SJSA1 (cell line): ENCODE measurements around the gene SH3BP5. TPM values are rescaled to one million over a fixed set of nuclear protein-coding genes. Genes with fewer than 3 reads are reported as not detected.

Source experiments
- DNase-seq, 2 experiments: peaks; one replicate each; pipeline ENCODE4 v3.0.0-alpha.2; 2015 to 2020; ENCODE audit warnings: low spot score in 2 of 2, low read depth in 1 of 2
- H3K27ac ChIP-seq: fragments of 250-450 bp; sonication (Bioruptor Pico); 2 replicates; pipeline ENCODE4 v1.5.1; 2020; ENCODE audit warnings: mild to moderate bottlenecking, moderate library complexity
- H3K27me3 ChIP-seq: fragments of 250-450 bp; sonication (Bioruptor Pico); replicated peaks from 2 replicates; pipeline ENCODE4 v1.5.1; 2020; ENCODE audit warnings: mild to moderate bottlenecking, moderate library complexity
- H3K36me3 ChIP-seq: fragments of 250-450 bp; sonication (Bioruptor Pico); 2 replicates; pipeline ENCODE4 v1.5.1; 2020; ENCODE audit warnings: mild to moderate bottlenecking
- H3K4me1 ChIP-seq: fragments of 250-450 bp; sonication (Bioruptor Pico); replicated peaks from 2 replicates; pipeline ENCODE4 v1.6.1; 2021; ENCODE audit warnings: mild to moderate bottlenecking
- H3K4me3 ChIP-seq: fragments of 250-450 bp; sonication (Bioruptor Pico); 2 replicates; pipeline ENCODE4 v1.5.1; 2020; ENCODE audit warnings: mild to moderate bottlenecking
- H3K9me3 ChIP-seq: fragments of 250-450 bp; sonication (Bioruptor Pico); replicated peaks from 2 replicates; pipeline ENCODE4 v1.5.1; 2020; ENCODE audit warnings: mild to moderate bottlenecking
- total RNA-seq: library from RNA; depleted of rRNA; stranded (reverse); fragments of >200 nt; shearing (Covaris generic); gene quantifications from 2 replicates; pipeline ENCODE4 v1.2.3, GENCODE V29; 2014

The SH3BP5 gene
- total RNA-seq, 1 experiment from 2014 or later = 7.6 TPM

DNA sequence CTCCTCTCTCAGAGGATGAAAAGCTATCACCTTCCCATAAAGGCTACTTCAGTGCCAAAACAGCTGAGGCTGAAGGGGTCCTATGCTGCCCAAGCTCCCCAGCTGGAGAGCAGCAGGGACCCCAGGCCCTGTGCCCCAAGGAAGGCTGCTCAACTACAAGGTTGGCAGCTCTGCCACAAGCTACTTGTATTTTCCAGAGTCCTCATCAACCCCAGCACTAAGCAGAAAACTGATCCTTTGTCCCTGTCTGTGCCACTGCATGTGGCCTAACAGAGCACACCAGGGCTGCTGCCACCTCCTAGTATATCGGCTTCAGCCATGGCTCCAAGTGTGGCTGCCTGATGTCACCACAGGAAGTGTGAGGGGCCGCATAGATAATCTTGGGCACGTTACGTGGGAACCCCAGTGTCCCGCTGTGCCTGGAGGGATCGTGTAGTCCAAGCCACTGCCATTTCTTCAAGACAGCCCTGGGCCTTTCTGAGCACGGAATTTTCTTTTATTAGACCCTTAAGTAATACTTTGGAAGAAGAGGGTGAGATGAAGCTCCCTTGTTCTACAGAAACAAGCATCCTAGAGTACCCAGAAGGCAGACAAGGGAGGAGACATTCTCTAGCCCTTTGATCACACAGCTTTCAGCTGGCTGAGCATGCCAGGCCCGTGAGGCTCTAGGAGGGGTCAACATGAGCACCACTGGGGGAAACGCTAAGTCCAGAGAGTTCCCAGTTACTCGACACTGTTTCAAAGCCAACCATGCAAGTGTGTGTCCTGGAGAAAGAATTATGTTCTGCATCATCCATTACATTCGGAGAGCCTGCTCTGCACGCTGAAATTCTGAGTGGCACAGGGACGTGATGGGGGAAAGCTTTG is 65.6 kb downstream of the SH3BP5 start:
- Histone ChIP-seq H3K4me1 (peaks cover 31% of the 10 kb centered on the region), H3K36me3 (peaks cover 4% of the 10 kb centered on the region; the same call in 1 of the 2 replicates), H3K9me3 (no peaks in the 10 kb centered on the region), H3K4me3 (no peak overlapping the region), H3K27ac (no peak overlapping the region), H3K27me3 (no peaks in the 10 kb centered on the region)
- no peak for DNase-seq

DNA sequence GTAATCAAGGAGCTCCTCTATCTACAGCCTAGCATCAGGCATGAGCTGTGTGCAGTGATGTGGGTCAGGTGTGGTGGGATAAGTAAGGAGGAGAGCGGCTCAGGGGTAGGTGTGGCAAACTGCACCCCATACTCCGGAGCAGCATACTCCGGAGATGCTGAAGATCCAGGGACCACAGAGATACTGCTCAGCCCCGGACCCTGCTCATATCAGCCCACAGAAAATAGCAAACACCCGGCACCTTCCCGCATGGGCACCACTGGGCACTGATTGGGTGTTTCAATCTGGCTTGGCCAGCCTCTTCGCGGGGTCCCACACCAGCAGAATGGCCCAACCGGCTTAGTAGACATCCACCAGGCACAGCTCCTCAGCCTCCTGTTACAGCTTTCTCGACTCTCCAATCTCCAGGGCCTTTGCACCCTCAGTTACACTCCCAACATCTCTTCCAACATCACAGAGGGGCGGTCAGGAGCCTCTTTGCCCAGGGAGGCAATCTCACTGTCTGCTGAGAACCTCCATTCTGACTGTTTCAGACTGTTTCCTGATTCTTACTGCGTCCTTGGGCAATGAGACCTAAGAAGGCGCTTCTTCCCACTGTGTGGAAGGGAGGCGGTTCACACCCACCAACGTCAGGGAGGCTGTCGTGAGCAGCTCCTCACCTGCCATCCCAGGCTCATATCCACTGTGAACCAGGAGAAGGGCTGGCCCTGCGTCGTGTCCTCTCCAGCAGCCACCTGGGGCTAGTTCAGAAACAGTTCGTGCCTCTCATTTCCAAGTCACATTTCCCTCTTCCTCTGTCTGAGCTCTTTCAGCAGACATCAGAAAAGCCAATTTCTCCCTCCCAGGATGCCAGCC is 66.5 kb downstream of the SH3BP5 start:
- no peaks in the 10 kb centered on the region for H3K9me3 ChIP-seq
- no peak overlapping the region for H3K4me3 ChIP-seq
- peaks cover 31% of the 10 kb centered on the region for H3K4me1 ChIP-seq
- peaks cover 6% of the 10 kb centered on the region for H3K36me3 ChIP-seq
- no peaks in the 10 kb centered on the region for H3K27me3 ChIP-seq
- H3K27ac ChIP-seq = no peak overlapping the region
- no peak for DNase-seq

DNA sequence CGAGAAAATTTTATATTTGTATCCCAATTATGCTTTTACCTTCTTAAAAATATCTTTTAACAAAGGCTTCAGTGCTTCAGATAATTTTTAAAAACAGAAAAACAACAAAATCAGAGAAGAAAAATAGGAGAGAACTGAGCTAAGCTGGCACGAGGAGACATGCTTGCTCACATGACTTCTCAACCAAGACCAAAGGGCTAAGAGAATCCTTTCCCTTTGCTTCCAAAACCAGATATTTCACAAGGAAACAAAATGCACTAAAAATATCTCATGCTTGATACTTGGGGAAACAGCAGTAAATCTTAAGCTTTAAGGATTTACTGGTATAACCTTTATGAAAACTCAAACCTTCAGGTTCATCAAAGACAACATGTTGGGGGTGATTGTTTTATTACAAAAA is 67.9 kb downstream of the SH3BP5 start:
- H3K27ac ChIP-seq = no peak overlapping the region
- H3K4me1 ChIP-seq = peaks cover 20% of the 10 kb centered on the region
- no peak for DNase-seq
- H3K4me3 ChIP-seq = no peak overlapping the region
- peaks cover 6% of the 10 kb centered on the region for H3K36me3 ChIP-seq
- no peaks in the 10 kb centered on the region for H3K27me3 ChIP-seq
- no peaks in the 10 kb centered on the region for H3K9me3 ChIP-seq

DNA sequence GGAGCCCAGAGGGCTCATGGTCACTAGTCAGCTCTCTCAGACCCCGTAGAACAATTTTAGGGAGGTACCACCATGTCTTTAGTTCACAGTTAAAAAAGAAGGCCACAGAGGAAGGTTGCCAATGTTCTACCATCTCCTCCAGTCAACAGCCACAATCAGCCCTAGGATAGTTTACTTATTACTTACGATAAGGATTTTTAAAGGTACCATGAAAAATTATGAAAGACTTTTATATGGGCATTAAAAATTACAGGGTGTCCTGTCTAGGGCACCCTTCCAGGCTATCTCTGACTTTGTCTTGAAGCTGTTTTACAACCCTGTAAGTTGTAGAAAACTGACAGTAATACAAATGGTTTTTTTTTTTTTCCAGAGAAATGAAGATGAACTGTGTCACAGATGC is 68.5 kb downstream of the SH3BP5 start:
- no peak for DNase-seq
- Histone ChIP-seq H3K27ac (no peak overlapping the region), H3K36me3 (peaks cover 7% of the 10 kb centered on the region), H3K4me3 (no peak overlapping the region), H3K4me1 (peaks cover 14% of the 10 kb centered on the region), H3K27me3 (no peaks in the 10 kb centered on the region), H3K9me3 (no peaks in the 10 kb centered on the region)

DNA sequence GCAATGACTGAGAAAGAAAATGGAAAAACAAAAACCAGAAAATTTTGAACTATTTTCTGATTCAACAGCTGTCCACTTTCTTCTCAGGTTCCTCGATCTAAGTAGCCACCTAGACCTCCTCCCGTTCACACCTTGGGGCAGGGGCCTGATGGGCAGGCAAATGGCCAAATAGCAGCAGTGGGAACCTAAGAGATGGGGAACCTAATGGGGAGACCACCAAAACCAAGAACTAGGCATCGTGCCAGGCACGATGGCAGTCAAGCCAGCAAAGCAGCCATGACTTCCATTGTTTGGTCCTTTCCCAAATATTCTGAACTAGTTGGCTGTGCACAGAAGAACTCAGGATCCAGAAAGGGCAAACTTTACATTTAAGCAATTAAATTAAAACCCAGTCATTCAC is 69.3 kb downstream of the SH3BP5 start:
- H3K36me3 ChIP-seq = peaks cover 15% of the 10 kb centered on the region; the same call in 1 of the 2 replicates
- DNase-seq = no peak
- peaks cover 8% of the 10 kb centered on the region for H3K4me1 ChIP-seq
- H3K27ac ChIP-seq = no peak overlapping the region
- no peaks in the 10 kb centered on the region for H3K9me3 ChIP-seq
- H3K27me3 ChIP-seq = no peaks in the 10 kb centered on the region
- H3K4me3 ChIP-seq = no peak overlapping the region

DNA sequence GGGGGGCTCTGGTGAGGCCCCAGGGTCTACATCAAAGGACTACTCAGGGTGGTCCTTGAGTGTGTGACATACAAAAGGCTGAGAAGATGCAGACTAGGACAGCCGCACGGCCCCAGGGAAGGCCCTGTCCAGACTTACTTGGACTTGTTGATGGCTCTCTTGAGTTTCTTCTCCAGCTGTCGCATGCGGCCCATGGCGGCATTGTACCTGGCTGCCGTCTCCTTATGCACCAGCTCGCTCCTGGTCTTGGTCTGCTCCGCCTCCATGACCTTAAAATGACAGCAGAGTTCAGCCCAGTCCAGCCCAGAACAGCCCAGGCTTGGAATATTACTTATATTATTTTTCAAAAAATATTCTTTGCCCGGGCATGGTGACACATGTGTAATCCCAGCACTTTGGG is 70.4 kb downstream of the SH3BP5 start:
- Histone ChIP-seq H3K9me3 (no peaks in the 10 kb centered on the region), H3K4me1 (no peaks in the 10 kb centered on the region), H3K27me3 (no peaks in the 10 kb centered on the region), H3K4me3 (no peak overlapping the region), H3K27ac (no peak overlapping the region), H3K36me3 (peaks cover 19% of the 10 kb centered on the region; the same call in 1 of the 2 replicates)
- DNase-seq = no peak

DNA sequence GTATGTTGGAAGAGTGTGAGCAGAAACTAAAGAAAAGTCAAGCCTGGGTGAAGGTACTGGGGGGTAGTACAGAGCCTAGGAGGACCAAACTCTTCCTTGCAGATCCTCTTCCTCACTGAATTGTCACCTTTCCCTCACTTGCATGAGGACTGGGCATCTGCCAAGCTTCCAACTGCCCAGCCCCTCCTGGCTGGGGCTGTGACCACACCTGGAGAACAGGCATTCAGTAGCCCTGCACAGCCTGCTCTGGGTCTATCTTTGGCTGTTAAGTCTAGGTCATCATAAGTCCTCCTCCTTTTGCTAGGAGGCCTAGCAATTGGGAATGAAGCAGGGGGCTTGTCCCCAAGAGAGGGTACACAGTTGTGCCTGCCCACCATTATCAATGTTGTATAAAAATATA is 71.1 kb downstream of the SH3BP5 start:
- no peak for DNase-seq
- H3K27me3 ChIP-seq = no peaks in the 10 kb centered on the region
- no peak overlapping the region for H3K27ac ChIP-seq
- H3K4me3 ChIP-seq = no peak overlapping the region
- peaks cover 26% of the 10 kb centered on the region for H3K36me3 ChIP-seq
- H3K4me1 ChIP-seq = no peaks in the 10 kb centered on the region
- no peaks in the 10 kb centered on the region for H3K9me3 ChIP-seq

DNA sequence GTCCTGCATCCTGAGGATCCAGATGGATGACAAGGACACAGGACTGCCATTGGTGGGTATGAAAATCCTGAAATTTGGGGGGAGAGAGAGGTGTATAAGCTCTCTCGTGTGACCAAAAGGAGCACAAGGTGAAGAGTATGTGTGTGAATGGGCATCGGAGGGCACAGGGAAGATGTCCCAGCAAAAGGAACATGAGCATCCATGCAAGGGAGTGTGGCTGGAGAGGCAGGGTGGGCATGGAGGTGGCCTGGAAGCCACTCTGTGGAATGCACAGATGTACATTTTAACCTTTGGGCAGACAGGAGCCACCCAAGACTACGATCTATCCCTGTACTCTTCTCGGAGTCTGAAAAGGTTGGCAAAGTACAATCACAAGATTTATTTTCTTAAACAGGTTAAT is 71.9 kb downstream of the SH3BP5 start:
- peaks cover 33% of the 10 kb centered on the region for H3K36me3 ChIP-seq
- no peaks in the 10 kb centered on the region for H3K4me1 ChIP-seq
- H3K9me3 ChIP-seq = no peaks in the 10 kb centered on the region
- H3K4me3 ChIP-seq = no peak overlapping the region
- H3K27ac ChIP-seq = no peak overlapping the region
- no peaks in the 10 kb centered on the region for H3K27me3 ChIP-seq
- DNase-seq = no peak

DNA sequence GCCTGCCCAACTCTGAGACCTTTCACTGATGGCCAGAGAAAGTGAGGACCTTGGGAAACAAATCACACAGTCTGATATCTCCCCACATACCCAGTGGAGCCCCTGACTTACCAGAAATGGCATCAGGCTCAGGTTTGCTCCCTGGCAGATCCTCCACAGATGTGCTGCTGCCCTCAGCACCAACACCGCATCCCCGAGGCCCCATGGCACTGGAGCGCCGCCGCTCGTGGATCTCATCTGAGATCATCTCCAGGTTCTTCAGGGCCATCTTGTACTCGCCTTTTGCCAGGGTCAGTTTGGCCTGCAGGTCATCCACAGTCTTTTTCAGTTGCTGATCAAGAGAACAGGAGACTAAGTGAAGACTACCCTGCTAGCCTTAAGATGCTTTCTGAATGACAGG is 73.7 kb downstream of the SH3BP5 start:
- Histone ChIP-seq H3K27ac (no peak overlapping the region), H3K4me1 (no peaks in the 10 kb centered on the region), H3K27me3 (no peaks in the 10 kb centered on the region), H3K4me3 (no peak overlapping the region), H3K9me3 (no peaks in the 10 kb centered on the region), H3K36me3 (peaks cover 39% of the 10 kb centered on the region)
- DNase-seq = no peak

DNA sequence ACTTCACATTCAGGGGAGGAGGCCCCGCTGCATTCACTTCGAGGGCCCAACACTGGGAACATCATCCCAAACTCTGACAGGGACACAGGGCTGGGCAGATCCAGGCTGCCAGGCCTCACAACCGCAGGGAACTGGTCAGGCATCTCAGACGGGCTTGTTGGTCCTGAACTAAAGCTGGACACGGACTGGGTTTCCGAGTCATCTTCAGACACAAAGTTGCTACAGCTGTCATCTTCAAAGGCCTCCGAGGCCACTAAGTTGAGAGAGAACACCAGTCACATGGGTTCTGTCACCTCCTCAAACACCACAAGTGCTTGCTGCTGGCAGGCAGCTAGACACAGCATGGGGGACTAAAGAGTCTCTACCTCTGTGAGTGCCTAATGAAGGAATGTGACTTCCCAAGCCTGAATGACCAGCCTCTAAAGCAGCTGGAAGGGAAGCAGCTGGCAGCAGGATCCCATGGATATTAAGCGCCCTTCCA is 75.5 kb downstream of the SH3BP5 start:
- DNase-seq = no peak
- Histone ChIP-seq H3K27ac (no peak overlapping the region), H3K4me3 (no peak overlapping the region), H3K27me3 (no peaks in the 10 kb centered on the region), H3K4me1 (no peaks in the 10 kb centered on the region), H3K9me3 (no peaks in the 10 kb centered on the region), H3K36me3 (peaks cover 53% of the 10 kb centered on the region)

DNA sequence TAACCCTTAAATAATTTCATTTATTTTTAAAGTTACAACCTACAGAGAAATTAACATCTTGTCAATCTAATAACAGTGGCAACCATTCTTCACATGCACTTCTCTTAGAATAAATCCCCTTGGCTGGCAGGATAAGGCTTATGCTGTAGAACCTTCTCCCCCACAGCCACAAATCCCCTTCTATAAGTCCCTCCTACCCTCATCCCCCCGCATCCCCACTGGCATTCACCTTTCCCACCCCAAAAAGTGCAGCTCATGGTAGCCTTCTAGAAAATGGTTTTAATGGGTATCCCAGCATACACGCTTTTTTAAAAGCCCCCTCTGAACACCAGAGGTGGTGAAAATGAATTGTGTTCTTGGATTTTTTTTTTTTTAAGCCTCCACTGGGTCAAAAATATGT is 77.2 kb downstream of the SH3BP5 start:
- DNase-seq = no peak
- H3K36me3 ChIP-seq = peaks cover 66% of the 10 kb centered on the region
- no peaks in the 10 kb centered on the region for H3K9me3 ChIP-seq
- no peaks in the 10 kb centered on the region for H3K4me1 ChIP-seq
- H3K27ac ChIP-seq = no peak overlapping the region
- H3K27me3 ChIP-seq = no peaks in the 10 kb centered on the region
- H3K4me3 ChIP-seq = no peak overlapping the region

DNA sequence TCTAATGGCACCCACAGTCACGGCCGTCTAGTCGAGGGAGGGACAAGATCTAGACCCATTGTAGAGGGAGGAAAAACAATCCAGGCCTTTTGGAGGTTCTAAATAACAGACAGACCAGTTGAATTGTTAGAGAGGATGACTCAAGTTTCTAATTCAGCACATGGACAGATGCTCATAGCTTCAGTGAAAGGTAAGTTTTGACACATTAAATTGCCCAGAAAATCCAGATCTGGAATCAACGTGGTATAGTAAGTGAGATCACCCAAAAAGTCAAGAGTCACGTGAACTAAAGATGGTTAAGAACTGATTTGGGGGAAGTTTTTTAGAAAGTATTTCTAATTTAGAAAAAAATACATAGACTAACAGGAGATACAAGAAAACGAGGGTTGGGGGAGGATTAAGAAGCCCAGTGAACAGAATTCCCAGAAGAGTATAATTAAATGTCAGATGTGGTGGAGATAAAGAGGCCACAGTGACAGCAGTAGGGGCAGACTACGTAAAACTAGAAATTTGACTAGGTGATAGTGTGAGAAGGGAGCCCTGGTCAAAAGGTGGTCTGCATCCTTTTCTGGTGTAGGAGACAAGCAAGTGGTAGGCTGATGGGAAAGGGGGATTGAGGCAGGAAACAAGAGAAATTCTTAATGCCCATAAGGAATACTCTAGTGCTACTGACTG is 79.2 kb downstream of the SH3BP5 start:
- Histone ChIP-seq H3K27ac (no peak overlapping the region), H3K27me3 (no peaks in the 10 kb centered on the region), H3K36me3 (peaks cover 64% of the 10 kb centered on the region), H3K9me3 (no peaks in the 10 kb centered on the region), H3K4me1 (no peaks in the 10 kb centered on the region), H3K4me3 (no peak overlapping the region)
- DNase-seq = no peak

DNA sequence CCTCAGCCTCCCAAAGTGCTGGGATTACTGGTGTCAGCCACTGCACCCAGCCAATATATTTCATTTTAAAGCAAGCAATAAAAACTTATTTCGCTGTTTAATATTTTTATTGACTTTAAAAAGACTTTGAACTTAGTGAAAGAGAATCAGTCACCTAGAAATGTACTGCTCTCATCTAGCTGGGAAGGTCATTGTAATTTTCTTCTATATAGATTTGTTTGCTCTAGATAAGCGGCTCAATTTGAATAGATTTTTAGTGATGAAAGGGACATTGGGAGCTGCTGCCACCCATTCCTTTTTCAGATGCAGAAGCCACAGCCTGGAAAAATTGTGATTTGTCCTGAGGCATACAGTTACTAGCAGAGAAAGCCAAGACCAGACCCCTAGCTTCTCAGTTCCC is 86.2 kb downstream of the SH3BP5 start:
- no peak overlapping the region for H3K4me3 ChIP-seq
- H3K27ac ChIP-seq = no peak overlapping the region
- H3K27me3 ChIP-seq = no peaks in the 10 kb centered on the region; the same call in 1 of the 2 replicates
- no peak for DNase-seq
- no peaks in the 10 kb centered on the region for H3K9me3 ChIP-seq
- no peaks in the 10 kb centered on the region for H3K4me1 ChIP-seq
- H3K36me3 ChIP-seq = peaks cover 71% of the 10 kb centered on the region
